GM10847 (cell line): ENCODE measurements around the gene SPTBN2.

ENCODE experiments used
- POLR2A ChIP-seq: IDR thresholded peaks from 2 replicates; pipeline ENCODE4 v1.6.1; 2011; ENCODE audit not compliant: insufficient read length; ENCODE audit errors: extremely low read depth

Gene SPTBN2

DNA sequence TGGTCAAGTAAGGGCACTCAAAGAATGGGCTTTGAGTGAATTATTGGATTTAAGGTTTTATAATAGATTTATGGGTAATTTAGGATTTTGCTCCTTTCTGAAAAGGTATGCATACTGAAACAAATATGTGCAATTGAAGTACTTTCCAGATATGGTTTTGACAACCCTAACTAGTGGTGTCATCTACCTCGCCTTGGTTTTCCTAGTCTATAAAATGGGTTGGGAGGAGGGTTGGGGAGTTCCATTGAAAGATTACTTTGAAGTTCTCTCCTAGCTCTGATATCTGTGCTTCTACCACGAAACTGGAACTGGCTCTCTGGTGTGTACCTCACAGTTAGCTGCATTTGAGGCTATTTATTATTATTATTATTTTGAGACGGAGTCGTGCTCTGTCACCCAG lies 431 bp upstream of the SPTBN2 start:
- TF ChIP-seq POLR2A: no peak

DNA sequence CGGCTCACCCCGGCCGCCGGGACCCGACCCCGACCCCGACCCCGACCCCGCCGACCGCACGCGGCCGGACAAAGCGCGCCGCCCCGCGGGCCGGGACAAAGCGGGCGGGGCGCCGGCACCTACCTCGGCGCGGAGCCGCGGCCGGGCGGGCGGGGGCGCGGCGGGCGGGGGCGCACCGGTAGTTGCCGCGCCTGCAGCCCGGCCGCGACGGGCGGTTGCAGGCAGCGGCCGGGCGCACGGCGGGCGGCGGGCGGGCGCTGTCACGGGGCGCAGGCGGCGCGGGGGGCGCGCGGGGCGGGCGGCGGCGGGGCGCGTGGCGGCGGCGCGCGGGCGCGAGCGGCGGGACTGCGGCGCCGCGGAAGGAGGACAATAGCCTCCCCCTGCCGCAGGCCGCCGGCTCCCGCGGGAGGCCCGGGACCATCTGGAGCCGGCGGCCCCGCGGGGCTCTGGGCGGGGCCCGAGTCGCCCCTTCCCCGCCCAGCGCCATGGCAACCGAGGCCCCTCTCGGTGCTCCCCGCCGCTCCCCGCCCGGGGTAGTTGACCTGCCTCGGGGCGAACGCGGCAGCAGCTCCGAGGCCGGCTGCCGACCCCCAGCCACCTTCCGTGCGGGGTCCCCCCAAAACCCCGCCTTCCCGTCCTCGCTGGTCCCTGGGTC lies 851 bp downstream of the SPTBN2 start:
- no peak for TF ChIP-seq POLR2A

DNA sequence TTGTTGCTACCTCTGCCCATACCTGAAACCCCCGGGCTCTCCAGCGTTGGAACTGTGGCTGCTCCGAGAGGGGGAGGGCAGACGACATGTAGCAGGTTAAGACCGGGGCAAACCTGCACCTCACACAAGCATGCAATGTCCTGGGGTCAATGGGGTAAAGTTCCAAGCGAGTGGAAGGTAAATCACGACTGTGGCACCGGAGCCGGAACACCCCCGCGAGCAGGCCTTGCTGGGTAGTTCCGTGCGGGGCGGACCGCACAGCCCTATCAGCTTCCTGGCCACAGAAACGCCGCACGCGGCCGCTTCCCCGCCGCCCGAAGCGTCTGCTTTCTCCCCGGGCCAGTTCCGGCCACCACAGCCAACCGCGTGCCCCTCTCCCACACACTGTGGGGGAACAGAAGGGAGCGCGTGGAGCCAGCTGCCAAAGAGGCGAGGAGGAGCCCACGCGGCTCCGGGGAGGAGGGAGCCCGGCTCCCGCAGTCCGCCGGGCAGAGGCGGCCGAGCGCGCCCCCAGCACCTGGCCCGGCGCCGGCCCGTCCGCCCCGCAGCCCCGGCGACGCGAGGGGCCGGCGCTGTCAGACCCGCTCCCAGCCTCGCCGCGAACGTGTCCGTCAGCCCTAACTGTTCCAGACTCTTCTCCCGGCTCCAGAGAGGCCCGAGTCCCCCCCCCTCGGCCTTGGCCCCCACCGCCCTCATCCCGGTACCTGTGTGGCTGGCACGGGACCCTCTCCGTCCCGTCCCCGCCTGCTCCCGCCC lies 1.6 kb downstream of the SPTBN2 start:
- TF ChIP-seq POLR2A: no peak

DNA sequence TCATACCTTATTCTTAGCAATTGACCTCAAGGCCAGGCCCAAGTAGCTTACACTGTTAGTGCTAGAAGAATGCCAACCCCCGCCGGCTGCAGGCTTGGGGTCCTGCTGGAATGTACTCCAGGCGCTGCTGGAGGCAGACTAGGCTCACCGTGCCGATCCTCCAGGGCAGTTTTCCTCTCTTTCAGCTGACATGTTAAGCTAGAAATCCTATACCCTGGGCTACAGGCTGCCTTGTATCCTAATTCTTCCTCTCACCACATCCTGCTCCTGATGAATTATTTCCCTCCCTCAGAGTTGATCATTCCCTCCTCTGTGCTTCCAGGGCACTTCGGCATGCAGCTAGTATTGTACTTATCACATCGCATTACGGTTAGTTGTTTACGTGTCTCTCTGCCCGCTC lies 3.4 kb downstream of the SPTBN2 start:
- no peak for TF ChIP-seq POLR2A

DNA sequence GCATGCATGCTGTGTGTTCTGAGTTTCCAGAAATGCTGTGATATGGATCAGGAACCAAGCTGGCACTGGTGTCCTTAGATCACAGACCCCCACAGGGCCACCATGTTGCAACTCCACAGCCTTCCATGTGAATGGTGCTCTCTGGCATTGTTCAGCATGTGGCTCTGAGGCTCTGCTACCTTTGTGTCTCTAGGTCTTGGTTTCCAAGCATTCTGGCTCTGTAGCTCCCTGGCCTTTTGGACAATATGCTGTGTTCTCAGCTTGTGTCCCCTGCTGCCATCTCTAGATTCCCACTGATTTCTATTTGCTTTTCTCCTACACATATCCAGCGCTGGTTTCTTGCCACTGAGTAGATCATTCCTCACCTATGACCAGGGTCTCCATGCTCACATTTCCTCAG lies 3.9 kb downstream of the SPTBN2 start:
- no peak for TF ChIP-seq POLR2A

DNA sequence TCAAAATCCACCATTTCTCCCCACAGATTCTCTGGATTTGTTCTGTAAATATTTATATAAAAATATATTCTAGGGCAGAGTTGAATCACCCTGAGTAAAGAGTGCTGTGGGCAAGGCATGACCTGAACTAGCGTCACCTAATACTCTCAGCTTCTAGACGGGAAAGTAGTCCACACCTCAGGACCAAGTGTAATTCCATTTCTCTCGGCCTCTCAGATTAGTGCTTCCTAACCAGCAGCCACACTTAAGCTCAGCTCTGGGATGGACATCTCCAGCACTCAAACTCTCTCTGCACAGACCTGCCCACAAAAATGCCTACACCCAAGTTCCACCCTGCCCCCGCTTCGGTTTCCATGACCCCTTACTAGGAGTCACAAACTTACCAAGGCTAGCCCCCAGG lies 5.3 kb downstream of the SPTBN2 start:
- no peak for TF ChIP-seq POLR2A

DNA sequence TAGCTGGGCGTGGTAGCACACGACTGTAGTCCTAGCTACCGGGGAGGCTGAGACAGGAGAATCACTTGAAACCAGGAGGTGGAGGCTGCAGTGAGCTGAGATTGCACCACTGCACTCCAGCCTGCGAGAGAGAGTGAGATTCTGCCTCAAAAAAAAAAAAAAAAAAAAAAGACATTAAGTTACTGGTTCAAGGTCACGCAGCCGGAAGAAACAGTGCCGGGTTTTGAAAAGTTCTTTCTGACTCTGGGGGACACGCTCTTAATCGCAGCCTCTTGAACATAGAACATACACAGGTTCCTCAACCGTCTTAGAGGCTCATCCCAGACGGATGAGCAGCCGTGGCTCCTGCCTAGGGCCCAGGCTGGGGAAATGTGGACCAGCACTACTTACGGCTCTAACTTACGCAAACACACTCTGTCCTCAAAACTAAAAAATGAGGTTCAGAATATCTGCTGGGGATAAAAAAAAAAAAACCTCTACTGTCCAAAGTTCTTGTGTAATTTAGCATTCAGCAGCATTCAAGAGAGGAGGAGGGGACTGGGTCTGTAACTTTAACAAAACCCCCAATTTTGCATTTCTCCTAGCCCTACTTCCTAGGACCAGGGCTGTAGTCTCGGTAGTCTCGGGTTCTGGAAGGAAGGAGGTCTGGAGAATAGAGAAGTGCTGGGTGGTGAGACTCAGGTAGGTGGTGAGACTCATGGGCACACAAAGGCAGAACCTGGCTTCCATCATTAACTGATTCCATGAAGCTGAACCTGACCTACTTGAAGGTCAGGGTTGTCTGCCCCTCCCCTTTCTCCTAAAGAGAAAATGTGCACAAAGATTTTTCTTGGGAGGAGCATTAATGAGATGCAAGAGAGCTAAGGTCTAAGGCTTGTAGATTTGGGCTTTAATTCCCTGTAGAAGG lies 6.0 kb downstream of the SPTBN2 start:
- no peak for TF ChIP-seq POLR2A

DNA sequence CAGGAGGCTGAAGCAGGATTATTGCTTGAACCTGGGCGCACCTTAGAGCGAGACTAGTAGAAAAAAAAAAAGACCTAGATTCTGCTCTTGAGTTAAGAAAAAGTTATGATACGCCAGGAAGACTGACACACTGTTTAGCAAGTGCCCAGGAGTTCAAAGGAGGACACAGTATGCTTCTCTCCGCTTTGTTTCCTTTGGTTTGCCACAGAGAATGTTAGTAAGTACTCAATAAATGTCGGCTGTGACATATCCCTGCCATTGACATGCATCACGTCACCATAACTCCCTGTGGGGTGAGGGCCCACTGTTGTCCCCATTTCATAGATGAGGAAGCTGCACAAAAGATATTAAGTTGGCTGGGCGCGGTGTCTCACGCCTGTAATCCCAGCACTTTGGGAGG lies 7.1 kb downstream of the SPTBN2 start:
- no peak for TF ChIP-seq POLR2A

DNA sequence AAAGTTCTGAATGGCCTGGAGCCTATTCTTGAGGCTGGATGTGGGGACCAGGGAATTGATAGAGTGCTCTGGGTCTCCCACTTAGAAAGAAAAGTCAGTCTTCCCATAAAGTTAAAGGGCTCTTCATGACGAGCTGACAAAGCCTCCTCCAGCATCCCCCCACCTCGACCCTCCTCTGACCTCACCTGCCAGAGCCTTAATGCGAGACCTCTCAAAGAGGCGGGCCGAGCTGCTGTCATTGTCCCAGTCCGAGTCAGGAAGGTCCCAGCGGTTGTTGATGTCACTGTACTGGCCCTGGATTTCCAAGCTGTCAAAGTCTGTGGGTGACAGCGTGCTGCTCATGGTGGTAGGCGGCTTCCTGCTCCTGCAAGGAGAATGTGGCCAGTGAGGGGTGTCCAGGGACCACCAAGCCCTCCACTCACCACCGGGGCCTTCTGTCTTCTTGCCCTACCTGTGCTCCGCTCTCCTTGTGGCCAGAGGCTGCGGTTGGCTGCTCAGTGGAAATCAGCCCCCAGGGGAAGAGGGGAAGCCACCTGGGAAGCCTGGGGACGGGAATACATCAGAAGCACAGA lies 8.0 kb downstream of the SPTBN2 start:
- TF ChIP-seq POLR2A: no peak

DNA sequence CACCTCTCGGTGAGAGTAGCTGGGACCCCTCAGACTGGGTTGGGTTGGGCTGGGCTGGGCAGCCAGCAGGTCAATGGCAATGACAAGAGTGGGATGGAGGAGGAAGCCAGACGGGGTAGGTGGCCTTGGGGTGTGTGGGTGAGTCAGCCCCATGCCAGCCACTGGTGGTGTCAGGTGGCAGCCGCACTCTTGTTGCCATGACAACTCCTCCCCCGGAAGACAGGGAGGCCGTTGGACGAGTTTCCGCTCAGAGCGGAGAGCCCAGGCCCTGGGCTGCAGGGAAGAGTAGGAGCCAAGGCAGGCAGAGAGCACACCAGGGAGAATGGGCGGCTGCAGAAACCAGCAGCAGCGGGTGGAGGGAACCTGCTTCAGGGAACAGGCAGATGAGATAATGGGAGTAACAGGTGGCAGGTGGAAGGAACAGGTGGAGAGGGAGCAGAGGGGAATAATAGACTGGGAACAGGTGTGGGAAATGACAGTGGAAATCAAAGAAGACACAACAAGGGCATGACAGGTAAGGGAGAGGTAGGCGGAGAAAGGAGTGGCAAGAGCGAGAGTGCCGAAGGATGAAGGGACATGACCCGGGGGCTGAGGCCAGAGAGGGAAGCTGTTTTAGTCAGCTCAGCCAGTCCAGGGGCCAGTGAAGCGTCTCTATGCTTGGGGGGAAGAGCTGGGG lies 8.7 kb downstream of the SPTBN2 start:
- no peak for TF ChIP-seq POLR2A

DNA sequence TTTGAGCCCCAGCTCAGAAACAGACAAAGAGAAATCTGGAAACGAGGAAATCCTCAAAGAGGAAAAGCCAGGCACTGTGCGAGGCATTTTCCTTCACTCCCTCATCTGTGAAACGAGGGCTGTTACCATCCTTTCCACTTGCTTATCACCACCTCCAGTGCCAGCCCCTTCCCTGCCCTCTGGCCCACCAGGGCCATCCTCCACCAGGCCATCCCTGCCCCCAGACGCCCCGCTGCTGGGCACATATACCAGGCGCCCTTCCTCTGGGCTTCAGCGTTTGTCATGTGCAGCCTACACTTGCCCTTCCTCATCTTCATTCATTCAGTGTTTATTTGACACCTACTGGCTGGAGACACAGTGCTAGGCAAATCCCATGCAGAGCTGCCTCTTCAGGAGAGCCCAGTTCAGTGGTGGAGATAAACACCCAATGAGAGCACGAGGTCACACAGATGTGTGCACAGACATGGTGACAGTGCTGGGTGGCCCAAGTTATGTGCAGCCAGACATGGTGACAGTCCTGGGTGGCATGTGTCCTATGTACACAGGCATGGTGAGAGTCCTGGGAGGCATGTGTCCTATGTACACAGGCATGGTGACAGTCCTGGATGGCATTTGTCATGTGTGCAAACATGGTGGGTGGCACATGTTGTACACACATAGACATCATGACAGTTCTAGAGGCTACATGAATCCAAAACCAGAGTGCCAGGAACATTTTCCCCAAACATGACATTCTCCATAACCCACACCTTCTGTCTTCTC lies 9.7 kb downstream of the SPTBN2 start:
- TF ChIP-seq POLR2A: no peak

DNA sequence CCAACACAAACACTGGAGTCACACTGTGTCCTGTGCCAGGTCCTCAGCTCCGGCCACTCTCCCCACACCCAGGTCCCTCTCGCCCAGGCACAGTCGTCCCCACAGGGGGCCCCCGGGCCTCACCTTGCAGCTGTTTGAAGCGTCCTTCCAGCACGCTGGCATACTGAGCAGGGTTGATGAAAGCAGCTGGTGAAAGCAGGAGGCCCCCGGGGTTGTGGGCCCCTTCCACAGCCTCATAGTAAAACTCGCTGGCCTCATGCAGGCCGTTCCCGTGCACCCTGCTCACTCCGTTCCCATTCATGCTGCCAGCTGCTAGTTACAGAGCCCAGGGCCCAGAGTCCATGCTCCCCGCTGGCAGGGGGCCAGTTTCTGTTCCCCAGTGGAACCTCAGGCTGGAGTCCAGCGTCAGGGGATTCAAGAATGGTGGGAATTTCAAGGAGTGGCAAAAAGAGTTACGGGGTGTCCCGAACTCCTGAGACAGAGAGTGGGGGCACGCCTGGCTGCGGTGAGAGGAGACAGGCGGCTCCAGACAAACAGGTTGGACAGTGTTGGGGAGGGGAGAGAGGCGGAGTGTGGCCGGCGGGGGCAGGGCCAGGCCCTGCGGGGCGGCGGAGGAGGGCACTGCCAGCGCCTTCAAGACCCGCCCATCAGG lies 10.6 kb downstream of the SPTBN2 start:
- TF ChIP-seq POLR2A: no peak

DNA sequence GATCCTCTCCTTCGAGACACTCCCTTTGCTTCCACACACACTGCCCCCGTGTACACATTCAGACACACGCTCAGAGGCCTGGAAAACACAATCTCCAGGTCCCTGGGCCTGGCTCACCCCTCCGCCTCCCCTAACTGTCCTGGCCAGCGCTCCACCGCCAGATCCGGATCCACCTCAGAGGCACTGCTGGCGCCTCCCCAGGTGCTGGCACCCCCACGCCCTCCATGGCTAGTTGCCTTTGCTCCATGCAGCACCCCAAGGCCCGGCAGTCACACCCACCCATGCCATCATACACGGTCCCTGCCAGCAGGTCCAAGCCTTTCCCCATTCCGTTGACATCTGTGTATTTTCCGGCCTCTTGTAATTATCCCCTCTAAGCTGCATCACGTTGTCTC lies 11.1 kb downstream of the SPTBN2 start:
- no peak for TF ChIP-seq POLR2A

DNA sequence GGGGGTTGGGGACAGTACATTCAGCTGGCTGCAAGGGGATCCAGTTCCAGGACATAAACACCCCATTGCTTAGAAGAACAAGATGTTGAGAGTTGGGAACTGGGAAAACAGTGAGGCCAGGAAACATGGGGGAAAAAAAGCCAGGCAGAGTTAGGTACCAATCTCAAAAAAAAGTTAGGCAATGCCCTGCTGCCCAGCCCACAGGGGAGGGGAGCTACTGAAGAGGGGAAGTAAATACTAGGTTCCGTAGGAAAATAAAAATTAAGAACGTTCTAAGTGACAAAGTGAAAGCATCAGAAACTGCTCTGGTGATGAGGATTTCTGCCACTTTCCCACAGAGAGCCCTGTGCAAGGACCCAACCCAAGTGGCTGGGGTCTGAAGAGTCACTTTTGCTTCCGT lies 12.0 kb downstream of the SPTBN2 start:
- no peak for TF ChIP-seq POLR2A
